Lung (tissue), 12 donors: ENCODE data around the gene FBN3. TPM values are rescaled to one million over a fixed set of nuclear protein-coding genes. Genes with fewer than 3 reads are reported as not detected.

Source experiments
- ATAC-seq: fragments of 200-7000 bp; cut with Tn5 transposase; one replicate; pipeline ENCODE4 v1.9.1; 2020; ENCODE audit warnings: moderate number of reproducible peaks; ENCODE audit not compliant: insufficient read depth, low FRiP score
- DNase-seq, 3 donors: peaks; one replicate each; pipeline ENCODE4 v3.0.0-alpha.2; 2013 to 2017
- H3K27ac ChIP-seq, 2 donors: one replicate each; pipeline ENCODE4 v1.5.1; 2013; ENCODE audit warnings: mild to moderate bottlenecking in 2 of 2, moderate library complexity in 2 of 2, control low read depth in 1 of 2, inconsistent platforms in 1 of 2, low read depth in 1 of 2, low read length in 1 of 2
- H3K27me3 ChIP-seq, 3 donors: one replicate each; pipeline ENCODE4 v1.5.1; 2013; ENCODE audit warnings: low read length in 2 of 3; ENCODE audit not compliant: control insufficient read depth in 3 of 3, insufficient read depth in 3 of 3
- H3K36me3 ChIP-seq, 4 donors: one replicate each; pipeline ENCODE4 v1.5.1; 2013; ENCODE audit warnings: low read length in 4 of 4, mild to moderate bottlenecking in 1 of 4, moderate library complexity in 1 of 4; ENCODE audit not compliant: control insufficient read depth in 4 of 4, insufficient read depth in 4 of 4
- H3K4me1 ChIP-seq, 5 donors: one replicate each; pipeline ENCODE4 v1.5.1; 2013; ENCODE audit warnings: low read length in 5 of 5, mild to moderate bottlenecking in 2 of 5, moderate library complexity in 1 of 5; ENCODE audit not compliant: control insufficient read depth in 5 of 5, insufficient read depth in 5 of 5
- H3K4me3 ChIP-seq: one replicate; pipeline ENCODE4 v1.5.1; 2013; ENCODE audit warnings: mild to moderate bottlenecking, control low read depth, moderate library complexity
- H3K9ac ChIP-seq, 2 donors: one replicate each; pipeline ENCODE4 v1.5.1; 2013; ENCODE audit warnings: low read length in 2 of 2, control low read depth in 1 of 2; ENCODE audit not compliant: insufficient read depth in 1 of 2
- H3K9me3 ChIP-seq, 4 donors: one replicate each; pipeline ENCODE4 v1.5.1; 2013; ENCODE audit warnings: low read length in 3 of 4, mild to moderate bottlenecking in 1 of 4, moderate library complexity in 1 of 4; ENCODE audit not compliant: control insufficient read depth in 4 of 4, insufficient read depth in 3 of 4
- WGBS, 2 donors: extraction: QIAGEN DNeasy Blood & Tissue Kit; methylation state at CpG; one replicate each; pipeline ENCODE4 v1.1.7; 2013; 5-methylcytosine and 5-hydroxymethylcytosine counted together
- polyA plus RNA-seq, 2 donors: library from polyadenylated mRNA; stranded (reverse); fragments of 200-250 nt; gene quantifications; one replicate each; pipeline ENCODE4 v1.2.1, GENCODE V29; 2013
- total RNA-seq, 2 donors: library from RNA; depleted of rRNA in 1 of 2; stranded (reverse); fragments of >200 nt in 1 of 2; gene quantifications; one replicate each; pipeline ENCODE4 v1.2.1, GENCODE V29; 2014 to 2021
- TF ChIP-seq, protein P1 (sequence below): IDR thresholded peaks from 2 replicates; pipeline ENCODE4 v1.5.1; 2012; ENCODE audit warnings: mild to moderate bottlenecking; ENCODE audit errors: control extremely low read depth, extremely low read depth
- donor health status: control.
- donor health status: control.
- donor health status: Bipolar disorder and iron deficiency.
- donor health status: healthy.
- donor health status: DM: yes; HTN: yes; CAD: no.

FBN3 gene
- total and polyA plus RNA-seq, 4 donors = 0.32 to 26.4 (median 2.1) TPM

DNA sequence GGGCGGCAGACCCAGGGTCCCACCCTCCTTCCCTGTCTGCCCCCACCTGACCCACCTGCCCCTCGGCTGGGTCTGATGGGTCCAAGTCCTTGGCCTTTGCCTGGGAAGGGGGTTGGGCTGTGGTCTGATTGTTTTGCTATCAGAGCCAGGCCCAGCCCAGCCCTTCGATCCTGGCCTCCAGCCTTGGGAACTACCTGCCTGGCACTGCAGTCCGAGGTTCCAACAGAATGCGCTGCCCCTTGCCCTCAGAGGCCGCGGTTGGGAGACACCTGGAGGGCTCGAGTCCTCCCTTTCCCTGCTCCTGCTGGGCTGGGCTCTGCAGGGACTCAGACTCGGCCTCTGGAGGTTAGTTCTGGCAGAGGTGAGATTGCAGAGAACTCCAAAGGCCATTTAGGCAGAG is 95.2 kb downstream of the FBN3 start:
- DNase-seq (no peak), ATAC-seq (no peak)
- H3K36me3 ChIP-seq = no peaks in the 10 kb centered on the region
- no peak overlapping the region for H3K4me3 ChIP-seq
- H3K4me1 ChIP-seq = peaks cover 0 to 8% (median 0%) of the 10 kb centered on the region in 5 donors
- H3K9me3 ChIP-seq = no peaks in the 10 kb centered on the region
- H3K27me3 ChIP-seq = no peaks in the 10 kb centered on the region
- H3K27ac ChIP-seq = no peak overlapping the region
- H3K9ac ChIP-seq = no peak overlapping the region
- 57 to 65% methylated on average over 9 of the region's 9 CpGs for WGBS, 2 donors
- TF ChIP-seq, protein P1, sequence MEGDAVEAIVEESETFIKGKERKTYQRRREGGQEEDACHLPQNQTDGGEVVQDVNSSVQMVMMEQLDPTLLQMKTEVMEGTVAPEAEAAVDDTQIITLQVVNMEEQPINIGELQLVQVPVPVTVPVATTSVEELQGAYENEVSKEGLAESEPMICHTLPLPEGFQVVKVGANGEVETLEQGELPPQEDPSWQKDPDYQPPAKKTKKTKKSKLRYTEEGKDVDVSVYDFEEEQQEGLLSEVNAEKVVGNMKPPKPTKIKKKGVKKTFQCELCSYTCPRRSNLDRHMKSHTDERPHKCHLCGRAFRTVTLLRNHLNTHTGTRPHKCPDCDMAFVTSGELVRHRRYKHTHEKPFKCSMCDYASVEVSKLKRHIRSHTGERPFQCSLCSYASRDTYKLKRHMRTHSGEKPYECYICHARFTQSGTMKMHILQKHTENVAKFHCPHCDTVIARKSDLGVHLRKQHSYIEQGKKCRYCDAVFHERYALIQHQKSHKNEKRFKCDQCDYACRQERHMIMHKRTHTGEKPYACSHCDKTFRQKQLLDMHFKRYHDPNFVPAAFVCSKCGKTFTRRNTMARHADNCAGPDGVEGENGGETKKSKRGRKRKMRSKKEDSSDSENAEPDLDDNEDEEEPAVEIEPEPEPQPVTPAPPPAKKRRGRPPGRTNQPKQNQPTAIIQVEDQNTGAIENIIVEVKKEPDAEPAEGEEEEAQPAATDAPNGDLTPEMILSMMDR = no peak

DNA sequence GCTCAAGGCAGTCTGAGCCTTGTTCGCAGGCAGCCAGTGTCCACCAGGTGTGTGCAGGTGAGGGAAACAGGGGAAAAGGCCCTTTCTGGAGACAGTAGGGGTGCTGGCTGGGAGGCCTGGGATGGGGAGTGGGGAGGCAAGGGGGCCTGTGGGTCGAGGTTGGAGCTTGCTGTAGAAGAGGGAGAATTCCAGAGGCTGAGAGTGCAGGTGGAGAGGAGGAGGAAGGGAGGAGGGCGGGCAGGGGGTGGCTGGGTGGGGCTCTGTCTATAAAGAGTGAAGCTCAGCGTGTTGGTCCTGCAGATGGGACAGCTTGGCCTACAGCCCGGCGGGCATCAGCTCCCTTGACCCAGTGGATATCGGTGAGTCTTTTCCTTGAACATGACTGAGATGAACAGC is 96.9 kb downstream of the FBN3 start, which contains the start of gene CCL25:
Gene CCL25 (plus strand): TSS at position 297 of the 396 bp plus-strand sequence. CDS start 290 bp downstream, outside the sequence.
- Histone ChIP-seq H3K4me3 (no peak within 1 kb of the TSS), H3K9ac (no peak within 1 kb of the TSS), H3K27me3 (no peaks in the 10 kb centered on the region), H3K4me1 (peaks cover 0 to 8% (median 0%) of the 10 kb centered on the region in 5 donors), H3K9me3 (no peaks in the 10 kb centered on the region), H3K27ac (no peak within 1 kb of the TSS), H3K36me3 (no peaks in the 10 kb centered on the region)
- DNase-seq = no peak
- TF ChIP-seq, protein P1 = no peak
- ATAC-seq = no peak
- 65 to 77% methylated on average over 6 to 7 of the region's 7 CpGs for WGBS, 2 donors

DNA sequence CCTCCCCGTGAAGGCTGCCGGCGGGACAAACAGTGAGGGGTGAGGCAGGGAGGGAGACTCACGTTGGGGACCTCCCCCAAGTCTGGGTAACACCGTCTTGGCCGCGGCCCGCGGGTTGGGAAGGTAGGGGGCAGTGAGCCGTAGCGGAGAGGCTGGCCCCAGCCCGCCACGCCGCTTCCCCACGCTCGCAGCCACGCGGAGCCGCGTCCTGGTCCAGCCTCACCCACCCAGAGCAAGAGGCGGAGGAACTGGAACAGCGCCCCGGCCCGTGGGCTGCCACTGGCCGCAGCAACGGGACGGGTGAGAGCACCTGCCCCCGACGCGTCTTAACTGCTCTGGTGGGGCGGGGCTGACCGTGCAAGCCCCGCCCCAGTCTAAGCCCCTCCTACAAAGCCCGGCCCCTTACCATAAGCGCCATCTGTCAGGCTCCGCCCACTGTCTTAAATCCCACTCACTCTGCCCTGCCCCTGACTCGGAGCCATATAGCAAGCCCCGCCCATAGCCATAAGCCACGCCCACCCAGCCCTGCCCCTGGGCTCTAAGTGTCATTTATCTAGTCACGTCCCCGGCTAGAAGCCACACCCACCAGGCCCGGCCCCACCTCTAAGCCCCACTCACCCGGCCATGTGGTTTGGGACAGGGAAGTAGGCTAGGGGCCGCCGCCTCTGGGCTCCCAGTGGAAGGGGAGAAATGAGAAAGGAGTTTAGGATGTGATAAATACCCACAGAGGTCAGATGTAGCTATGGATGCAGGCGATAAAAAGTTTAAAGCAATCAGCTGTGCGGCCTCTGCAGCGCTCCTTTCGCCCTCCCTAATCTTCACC is 98.9 kb downstream of the FBN3 start:
- WGBS, 2 donors = 3 to 6% methylated on average over 38 to 49 of the region's 49 CpGs
- ATAC-seq = peak; percentile 96

More for the DNA sequence above, 98.9 kb downstream of the FBN3 start:
- Histone ChIP-seq H3K9ac (no peak overlapping the region), H3K4me3 (peak overlapping the region; percentile 27), H3K27me3 (no peaks in the 10 kb centered on the region), H3K36me3 (no peaks in the 10 kb centered on the region), H3K4me1 (peaks cover 0 to 8% (median 0%) of the 10 kb centered on the region in 5 donors), H3K27ac (no peak overlapping the region), H3K9me3 (no peaks in the 10 kb centered on the region)
- TF ChIP-seq, protein P1 = no peak
- DNase-seq = peak; percentile 58 to 84 (median 72)
